VCaP (cell line): ENCODE measurements around the gene NOD2.

Experiments used
- H3K27ac ChIP-seq: fragments of 450-650 bp; 2 replicates; pipeline ENCODE4 v1.5.1; 2017
- TF ChIP-seq, protein P1 (sequence below): fragments of 450-650 bp; conservative IDR thresholded peaks from 2 replicates; pipeline ENCODE4 v1.5.1; 2017; ENCODE audit warnings: mild to moderate bottlenecking, moderate library complexity

Gene NOD2

DNA sequence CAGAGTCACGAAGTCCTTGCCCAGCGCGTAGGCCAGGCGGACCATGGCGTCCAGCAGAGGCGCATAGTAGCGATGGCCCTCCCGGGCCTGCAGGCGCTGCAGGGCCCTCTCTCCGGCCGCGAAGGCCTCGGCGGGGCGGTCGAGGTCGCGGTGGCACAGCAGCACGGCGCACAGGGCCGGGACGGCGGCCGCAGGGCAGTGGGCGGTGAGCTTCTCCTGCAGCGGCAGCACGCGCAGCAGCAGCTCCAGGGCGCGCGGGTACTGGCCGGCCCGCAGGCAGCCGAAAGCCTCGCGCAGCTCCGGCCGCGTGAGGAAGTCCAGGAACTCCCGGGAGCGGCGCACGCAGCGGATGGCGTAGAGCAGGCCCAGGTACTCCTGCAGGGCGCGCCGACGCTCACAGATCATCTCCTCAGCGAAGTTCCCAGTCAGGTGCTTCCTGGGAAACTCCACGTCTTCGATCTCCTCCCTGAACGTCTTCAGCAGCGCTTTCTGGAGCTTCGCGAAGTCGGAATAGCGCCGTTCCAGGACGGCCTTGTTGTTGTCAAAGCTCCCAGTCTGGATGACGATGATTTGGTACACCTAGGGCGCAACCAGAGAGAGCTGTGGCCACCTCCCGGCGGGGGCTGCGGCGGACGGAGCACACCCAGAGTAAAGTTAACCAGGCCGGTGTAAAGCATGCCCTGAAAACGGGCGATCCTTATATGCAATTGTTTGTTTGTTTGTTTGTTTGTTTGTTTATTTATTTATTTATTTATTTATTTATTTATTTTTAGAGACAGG, 19.7 kb upstream of the NOD2 start:
- TF ChIP-seq, protein P1, sequence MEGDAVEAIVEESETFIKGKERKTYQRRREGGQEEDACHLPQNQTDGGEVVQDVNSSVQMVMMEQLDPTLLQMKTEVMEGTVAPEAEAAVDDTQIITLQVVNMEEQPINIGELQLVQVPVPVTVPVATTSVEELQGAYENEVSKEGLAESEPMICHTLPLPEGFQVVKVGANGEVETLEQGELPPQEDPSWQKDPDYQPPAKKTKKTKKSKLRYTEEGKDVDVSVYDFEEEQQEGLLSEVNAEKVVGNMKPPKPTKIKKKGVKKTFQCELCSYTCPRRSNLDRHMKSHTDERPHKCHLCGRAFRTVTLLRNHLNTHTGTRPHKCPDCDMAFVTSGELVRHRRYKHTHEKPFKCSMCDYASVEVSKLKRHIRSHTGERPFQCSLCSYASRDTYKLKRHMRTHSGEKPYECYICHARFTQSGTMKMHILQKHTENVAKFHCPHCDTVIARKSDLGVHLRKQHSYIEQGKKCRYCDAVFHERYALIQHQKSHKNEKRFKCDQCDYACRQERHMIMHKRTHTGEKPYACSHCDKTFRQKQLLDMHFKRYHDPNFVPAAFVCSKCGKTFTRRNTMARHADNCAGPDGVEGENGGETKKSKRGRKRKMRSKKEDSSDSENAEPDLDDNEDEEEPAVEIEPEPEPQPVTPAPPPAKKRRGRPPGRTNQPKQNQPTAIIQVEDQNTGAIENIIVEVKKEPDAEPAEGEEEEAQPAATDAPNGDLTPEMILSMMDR: no peak

DNA sequence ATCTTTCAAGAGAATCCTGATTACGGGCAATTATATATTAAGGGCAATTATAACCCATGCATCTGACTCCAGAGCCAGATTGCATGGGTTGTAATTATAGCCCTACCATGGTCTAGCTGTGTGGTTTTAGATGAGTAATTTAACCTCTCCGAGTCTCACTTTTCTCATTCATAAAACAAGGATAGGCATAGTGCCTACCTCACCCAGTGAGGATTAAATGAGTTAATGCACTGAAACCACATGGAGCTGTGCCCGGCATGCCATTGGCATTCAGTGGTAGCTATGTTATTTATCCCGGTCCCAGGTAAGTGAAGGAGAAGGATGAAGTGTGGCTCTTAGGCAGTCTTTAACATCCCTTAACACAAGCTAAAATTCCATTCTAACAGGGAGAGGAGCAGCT, 18.6 kb upstream of the NOD2 start:
- no peak overlapping the region for H3K27ac ChIP-seq
- TF ChIP-seq, protein P1: no peak

More for the DNA sequence above, 19.7 kb upstream of the NOD2 start:
- no peak overlapping the region for H3K27ac ChIP-seq

DNA sequence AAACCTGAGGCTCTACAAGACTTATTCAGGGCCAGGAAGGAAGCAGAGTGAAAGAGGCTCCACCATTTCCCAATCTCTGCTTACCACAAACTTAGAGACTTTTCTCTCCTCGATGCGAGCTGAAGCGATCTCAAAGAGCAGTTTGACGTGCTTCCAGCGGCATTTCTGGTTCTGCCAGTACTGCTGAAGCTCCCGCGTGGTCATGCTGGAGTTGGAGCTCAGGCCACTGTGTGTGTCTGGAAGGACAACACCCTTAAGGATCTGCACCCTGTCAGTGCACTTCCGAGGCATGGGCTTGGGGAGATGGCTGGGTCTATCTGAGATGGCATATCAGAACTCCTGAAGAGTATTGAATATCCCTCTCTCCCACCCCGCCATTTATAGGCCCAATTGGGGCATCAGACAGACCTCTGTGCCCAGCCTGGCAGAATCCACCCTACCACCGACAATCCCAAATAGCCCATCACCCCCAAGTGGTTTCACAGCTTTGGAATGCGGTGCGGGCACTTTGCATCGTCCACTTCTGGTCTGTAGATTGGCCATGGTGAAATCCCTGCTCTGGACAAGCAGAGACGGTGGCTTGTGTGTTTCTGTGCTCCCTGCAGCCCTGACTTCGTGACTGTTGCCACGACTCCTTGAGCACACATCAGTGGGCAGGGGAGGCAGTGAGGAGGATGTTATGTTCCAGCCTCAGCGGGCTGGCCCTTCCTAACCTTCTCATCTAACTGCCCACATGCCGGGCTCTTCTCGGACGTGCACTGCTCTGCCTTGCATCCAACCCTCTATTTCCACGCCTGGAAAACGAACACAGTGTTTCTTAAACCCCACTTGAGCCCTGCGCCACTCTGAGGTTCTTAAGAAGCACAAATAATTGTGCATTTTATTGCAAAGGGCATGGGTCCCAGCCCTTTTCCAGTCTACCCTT, 17.5 kb upstream of the NOD2 start:
- TF ChIP-seq, protein P1: no peak
- no peak overlapping the region for H3K27ac ChIP-seq

DNA sequence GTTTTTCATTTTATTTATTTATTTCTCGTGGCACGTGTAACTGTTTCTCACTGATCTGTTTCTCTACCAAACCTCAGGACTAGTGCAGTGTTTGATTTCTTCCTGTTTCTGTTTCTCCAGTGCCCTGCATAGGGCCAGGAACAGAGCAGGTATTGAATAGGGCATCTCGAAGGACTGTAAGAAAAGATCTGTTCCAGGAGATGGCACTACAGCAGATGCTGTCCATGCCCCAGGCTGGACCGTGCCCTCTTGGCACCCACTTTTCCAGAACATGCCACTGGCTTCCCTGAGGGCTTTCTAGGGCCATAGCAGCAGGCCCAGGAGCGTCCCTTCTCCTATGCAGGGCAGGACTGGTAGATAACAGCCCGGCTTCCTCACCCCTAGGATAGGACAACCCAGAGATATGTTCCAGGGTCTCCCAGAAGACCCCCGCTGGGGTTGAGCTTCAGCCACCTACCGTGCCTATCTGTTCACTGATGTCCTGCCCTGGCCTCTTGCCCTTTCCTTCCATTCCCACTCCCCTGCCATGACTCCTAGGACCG, 16.7 kb upstream of the NOD2 start:
- TF ChIP-seq, protein P1: no peak
- H3K27ac ChIP-seq: no peak overlapping the region

DNA sequence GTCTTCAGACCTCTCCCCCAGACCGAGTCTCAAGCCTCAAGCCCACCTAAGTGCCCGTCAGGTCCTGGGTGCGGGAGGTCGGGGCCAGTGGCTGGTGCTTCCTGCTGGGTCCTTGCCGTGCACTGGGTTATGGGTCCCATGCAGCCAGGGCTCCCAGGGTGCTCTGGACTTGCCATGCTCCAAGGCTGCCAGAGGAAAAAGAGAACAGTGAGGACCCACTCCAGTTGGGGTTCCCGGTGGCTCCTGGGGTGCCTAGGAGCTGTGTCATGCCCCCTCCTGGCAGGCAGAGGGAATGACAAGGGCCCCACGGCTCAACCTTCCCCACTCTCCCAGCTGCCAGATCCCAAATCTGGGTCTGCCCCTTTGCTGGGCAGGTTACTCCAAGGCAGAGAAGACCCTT, 16.1 kb upstream of the NOD2 start:
- no peak overlapping the region for H3K27ac ChIP-seq
- TF ChIP-seq, protein P1: no peak

DNA sequence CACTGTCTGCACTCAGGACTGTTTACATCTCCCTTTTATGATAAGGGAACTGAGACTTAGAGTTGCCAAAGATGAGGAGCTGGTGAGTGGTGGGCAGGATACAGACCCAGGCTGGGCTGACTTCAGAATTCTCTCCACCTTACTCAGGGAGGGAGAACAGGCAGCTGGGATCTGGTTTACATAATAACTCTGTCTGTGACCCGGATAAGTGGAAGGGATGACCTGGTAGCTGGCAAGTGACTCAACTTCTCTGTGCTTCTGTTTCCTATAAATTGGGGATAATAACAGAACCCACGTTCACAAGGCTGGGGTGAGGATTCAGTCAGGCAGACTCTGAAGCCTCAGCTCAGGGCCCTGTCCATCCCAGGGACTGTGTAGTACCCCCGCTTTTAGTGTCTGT, 14.9 kb upstream of the NOD2 start:
- no peak overlapping the region for H3K27ac ChIP-seq
- TF ChIP-seq, protein P1: no peak

DNA sequence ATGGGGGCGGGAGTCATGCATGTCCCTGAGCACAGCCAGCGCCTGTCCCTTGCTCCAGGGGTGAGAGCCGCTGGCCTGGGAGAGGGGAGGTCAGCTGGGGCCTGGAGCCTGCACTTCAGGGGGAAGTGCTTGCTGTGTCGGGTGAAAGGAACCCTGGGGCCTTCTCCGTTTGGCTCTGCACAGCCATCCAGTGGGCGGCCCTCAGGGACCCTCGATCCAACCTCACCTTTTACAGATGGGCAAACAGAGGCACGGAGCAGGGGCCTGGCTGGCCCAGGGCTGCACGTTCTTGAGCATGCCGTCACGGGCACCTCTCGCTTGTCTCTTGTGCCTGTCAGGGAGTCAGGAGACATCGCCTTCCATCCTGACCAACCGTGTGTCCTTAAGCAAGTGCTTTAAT, 14.1 kb upstream of the NOD2 start:
- H3K27ac ChIP-seq: no peak overlapping the region
- TF ChIP-seq, protein P1: no peak
